Transverse colon (tissue), 4 donors: Measurements from ENCODE around the gene OR6X1. TPM values are rescaled to one million over a fixed set of nuclear protein-coding genes. Genes with fewer than 3 reads are reported as not detected.

Experiments used
- DNase-seq: peaks from one replicate; pipeline ENCODE4 v3.0.0-alpha.2; 2019
- H3K27ac ChIP-seq, 4 donors: fragments of 200-600 bp; sonication (generic); 2 replicates each; pipeline ENCODE4 v1.5.1; 2016 to 2018; ENCODE audit warnings: inconsistent platforms in 4 of 4
- H3K27me3 ChIP-seq: fragments of 200-600 bp; sonication (generic); 2 replicates; pipeline ENCODE4 v1.5.1; 2017; ENCODE audit warnings: inconsistent platforms
- H3K36me3 ChIP-seq, 4 donors: fragments of 200-600 bp; sonication (generic); 2 replicates each; pipeline ENCODE4 v1.5.1; 2017 to 2019; ENCODE audit warnings: inconsistent platforms in 4 of 4
- H3K4me1 ChIP-seq, 4 donors: fragments of 200-600 bp; sonication (generic); 2 replicates each; pipeline ENCODE4 v1.5.1; 2017 to 2020; ENCODE audit warnings: inconsistent platforms in 4 of 4
- H3K4me3 ChIP-seq, 4 donors: fragments of 200-600 bp; sonication (generic); 1 replicate in 1 of 4; 2 replicates in 3 of 4; pipeline versions ENCODE4 v1.5.1 to v1.6.1; 2017 to 2019; ENCODE audit warnings: inconsistent platforms in 4 of 4
- H3K9me3 ChIP-seq, 2 donors: fragments of 200-600 bp; sonication (generic); 2 replicates each; pipeline ENCODE4 v1.5.1; 2017 to 2019; ENCODE audit warnings: inconsistent platforms in 2 of 2
- EP300 ChIP-seq: sonication (generic); formaldehyde crosslinking; IDR thresholded peaks from one replicate; pipeline ENCODE4 v1.6.1; 2017; ENCODE audit warnings: antibody characterized with exemption, low read depth
- POLR2A ChIP-seq: fragments of 450-650 bp; IDR thresholded peaks from one replicate; pipeline ENCODE4 v1.6.1; 2016; ENCODE audit warnings: antibody characterized with exemption, mild to moderate bottlenecking, moderate library complexity
- POLR2AphosphoS5 ChIP-seq, 3 donors: sonication (generic); formaldehyde crosslinking; IDR thresholded peaks; one replicate each; pipeline ENCODE4 v1.6.1; 2016; ENCODE audit warnings: antibody characterized with exemption in 3 of 3
- WGBS, 2 donors: methylation state at CpG; one replicate each; pipeline ENCODE4 v1.1.5; 2018; ENCODE audit warnings: low coverage in 1 of 2; 5-methylcytosine and 5-hydroxymethylcytosine counted together
- in situ Hi-C, 4 donors: fragments of 200-750 bp; cut with MboI; loops; one replicate each; pipeline versions ENCODE4 v1.15.0 to v1.15.1; 2017; ENCODE audit warnings: low sequenced_read_pairs in 3 of 4, low pct_ligation_motif_present in 1 of 4, low pct_unique_long_range_greater_than_20kb in 1 of 4
- intact Hi-C: fragments of 100-400 bp; cut with DNase I; formaldehyde crosslinking; loops from one replicate; pipeline ENCODE4 v1.15.1; 2023; ENCODE audit warnings: low total_unique reads
- total RNA-seq, 4 donors: library from RNA; depleted of rRNA; stranded (reverse); fragments of >200 nt; gene quantifications; one replicate each; pipeline ENCODE4 v1.1.0, GENCODE V29; 2016
- TF ChIP-seq, protein P1 (sequence below), 5 experiments: fragments of 200-600 bp in 3 of 5; fragments of 450-650 bp in 2 of 5; sonication (generic) in 3 of 5; IDR thresholded peaks; 1 replicate in 2 of 5; 2 replicates in 3 of 5; pipeline ENCODE4 v1.5.1; 2016 to 2017; ENCODE audit warnings: antibody characterized with exemption in 5 of 5, inconsistent platforms in 3 of 5, mild to moderate bottlenecking in 2 of 5, moderate library complexity in 1 of 5

Gene OR6X1
- total RNA-seq, 4 donors from 2014 or later = 0.68 TPM; not detected in 3

DNA sequence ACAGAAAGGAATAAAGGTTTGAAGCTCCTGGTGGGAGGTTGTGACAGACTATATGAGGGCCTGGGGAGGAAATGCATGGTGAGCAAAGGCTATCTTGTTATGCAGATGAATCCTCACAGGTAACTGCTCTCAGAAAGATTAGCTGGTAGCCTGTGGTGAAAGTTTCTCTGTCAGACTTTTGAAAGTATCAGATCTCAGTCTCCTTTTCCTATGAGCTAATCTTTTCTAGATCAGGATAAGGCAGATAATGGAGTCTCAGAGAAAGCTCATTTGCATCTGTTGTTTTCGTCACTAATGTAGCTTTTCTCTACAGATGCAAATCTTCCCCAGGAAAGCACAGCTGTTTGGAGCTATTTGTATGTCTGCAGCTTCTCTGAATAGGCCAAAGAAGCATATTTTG lies 21.0 kb upstream of the OR6X1 start:
- Histone ChIP-seq H3K4me3 (no peak overlapping the region), H3K4me1 (no peaks in the 10 kb centered on the region), H3K36me3 (no peaks in the 10 kb centered on the region), H3K27ac (no peak overlapping the region), H3K27me3 (no peaks in the 10 kb centered on the region), H3K9me3 (no peaks in the 10 kb centered on the region)
- in situ Hi-C loops = no loop called here
- WGBS, 2 donors = 76 to 100% methylated on average over 1 of the region's 1 CpG
- TF ChIP-seq POLR2A (no peak), POLR2AphosphoS5 (IDR thresholded peaks at IDR 0.05) (no peak), EP300 (no peak)
- TF ChIP-seq, protein P1, sequence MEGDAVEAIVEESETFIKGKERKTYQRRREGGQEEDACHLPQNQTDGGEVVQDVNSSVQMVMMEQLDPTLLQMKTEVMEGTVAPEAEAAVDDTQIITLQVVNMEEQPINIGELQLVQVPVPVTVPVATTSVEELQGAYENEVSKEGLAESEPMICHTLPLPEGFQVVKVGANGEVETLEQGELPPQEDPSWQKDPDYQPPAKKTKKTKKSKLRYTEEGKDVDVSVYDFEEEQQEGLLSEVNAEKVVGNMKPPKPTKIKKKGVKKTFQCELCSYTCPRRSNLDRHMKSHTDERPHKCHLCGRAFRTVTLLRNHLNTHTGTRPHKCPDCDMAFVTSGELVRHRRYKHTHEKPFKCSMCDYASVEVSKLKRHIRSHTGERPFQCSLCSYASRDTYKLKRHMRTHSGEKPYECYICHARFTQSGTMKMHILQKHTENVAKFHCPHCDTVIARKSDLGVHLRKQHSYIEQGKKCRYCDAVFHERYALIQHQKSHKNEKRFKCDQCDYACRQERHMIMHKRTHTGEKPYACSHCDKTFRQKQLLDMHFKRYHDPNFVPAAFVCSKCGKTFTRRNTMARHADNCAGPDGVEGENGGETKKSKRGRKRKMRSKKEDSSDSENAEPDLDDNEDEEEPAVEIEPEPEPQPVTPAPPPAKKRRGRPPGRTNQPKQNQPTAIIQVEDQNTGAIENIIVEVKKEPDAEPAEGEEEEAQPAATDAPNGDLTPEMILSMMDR (IDR thresholded peaks at IDR 0.05) = no peak
- no peak for DNase-seq
- intact Hi-C loops = no loop called here

DNA sequence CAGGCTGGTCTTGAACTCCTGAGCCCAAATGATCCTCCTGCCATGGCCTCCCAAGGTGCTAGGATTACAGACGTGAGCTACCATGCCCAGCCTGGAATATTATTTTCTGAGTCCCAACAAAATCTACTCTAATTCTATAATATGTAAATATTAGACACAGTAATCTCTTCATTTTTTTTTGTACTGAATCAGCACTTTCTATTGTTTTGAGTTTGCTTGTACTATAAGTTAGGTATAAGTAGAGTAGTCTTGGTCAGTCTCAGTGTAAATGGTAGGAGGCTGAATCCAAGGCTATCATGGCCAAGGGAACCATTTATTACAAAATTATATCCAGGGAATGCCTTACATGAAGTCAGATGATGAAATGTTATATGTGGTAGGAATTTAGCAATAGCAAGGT lies 19.6 kb upstream of the OR6X1 start:
- no peak for DNase-seq
- intact Hi-C loops = no loop called here
- 73 to 100% methylated on average over 1 of the region's 1 CpG for WGBS, 2 donors
- Histone ChIP-seq H3K27me3 (no peaks in the 10 kb centered on the region), H3K36me3 (no peaks in the 10 kb centered on the region), H3K4me3 (no peak overlapping the region), H3K4me1 (no peaks in the 10 kb centered on the region), H3K9me3 (no peaks in the 10 kb centered on the region), H3K27ac (no peak overlapping the region)
- TF ChIP-seq POLR2A = no peak
- TF ChIP-seq POLR2AphosphoS5 (IDR thresholded peaks at IDR 0.05) = no peak
- TF ChIP-seq, protein P1 (IDR thresholded peaks at IDR 0.05) = no peak
- no peak for TF ChIP-seq EP300
- in situ Hi-C loops = no loop called here

GRCh38 chr11:123773026-123773425 lies 18.7 kb upstream of the OR6X1 start:
- in situ Hi-C loops = no loop called here
- no peak overlapping the region for H3K27ac ChIP-seq
- TF ChIP-seq EP300 (no peak), POLR2A (no peak), POLR2AphosphoS5 (IDR thresholded peaks at IDR 0.05) (no peak)
- TF ChIP-seq, protein P1 (IDR thresholded peaks at IDR 0.05) = no peak
- no peaks in the 10 kb centered on the region for H3K9me3 ChIP-seq
- intact Hi-C loops = no loop called here
- no peaks in the 10 kb centered on the region for H3K4me1 ChIP-seq
- no peaks in the 10 kb centered on the region for H3K27me3 ChIP-seq
- no peak overlapping the region for H3K4me3 ChIP-seq
- no peaks in the 10 kb centered on the region for H3K36me3 ChIP-seq
- DNase-seq = no peak
- 78 to 100% methylated on average over 1 to 2 of the region's 2 CpGs for WGBS, 2 donors

DNA sequence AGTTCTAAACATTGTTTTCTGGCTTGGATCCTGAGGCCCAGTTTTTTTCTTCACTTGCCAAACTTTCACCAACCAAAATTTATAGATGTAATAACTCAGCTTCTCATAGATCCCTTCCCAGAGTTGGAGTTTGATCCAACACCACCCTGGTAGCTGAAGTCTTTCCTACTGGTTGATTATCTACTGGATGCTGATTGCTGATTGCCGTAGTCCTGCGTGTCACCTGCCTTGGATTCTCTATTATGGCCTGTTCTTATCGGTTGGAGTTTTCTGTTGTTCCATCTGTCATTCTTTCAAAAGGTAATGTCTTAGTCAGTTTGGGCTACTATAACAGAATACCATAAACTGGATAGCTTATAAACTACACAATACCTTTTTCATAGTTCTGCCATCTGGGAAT lies 17.3 kb upstream of the OR6X1 start:
- in situ Hi-C loops (no loop called here), intact Hi-C loops (no loop called here)
- TF ChIP-seq, protein P1 (IDR thresholded peaks at IDR 0.05) = no peak
- no peaks in the 10 kb centered on the region for H3K4me1 ChIP-seq
- DNase-seq = peak; percentile 6
- 60 to 92% methylated on average over 2 to 3 of the region's 3 CpGs for WGBS, 2 donors
- no peak overlapping the region for H3K4me3 ChIP-seq
- no peaks in the 10 kb centered on the region for H3K9me3 ChIP-seq
- H3K36me3 ChIP-seq = no peaks in the 10 kb centered on the region
- no peaks in the 10 kb centered on the region for H3K27me3 ChIP-seq
- H3K27ac ChIP-seq = peak overlapping the region in 1 of 4 donors; percentile 13
